MM.1S (cell line): ENCODE results near the gene PTPRG.

Experiments
- EZH2phosphoT487 ChIP-seq: fragments of 300-600 bp; sonication (generic); IDR thresholded peaks from 2 replicates; pipeline ENCODE4 v1.6.1; 2018; ENCODE audit warnings: antibody characterized with exemption, low read length
- TF ChIP-seq, protein P1 (sequence below): fragments of 300-600 bp; sonication (generic); IDR thresholded peaks from 2 replicates; pipeline ENCODE4 v1.5.1; 2016; ENCODE audit warnings: antibody characterized with exemption, low read length, mixed read lengths

DNA sequence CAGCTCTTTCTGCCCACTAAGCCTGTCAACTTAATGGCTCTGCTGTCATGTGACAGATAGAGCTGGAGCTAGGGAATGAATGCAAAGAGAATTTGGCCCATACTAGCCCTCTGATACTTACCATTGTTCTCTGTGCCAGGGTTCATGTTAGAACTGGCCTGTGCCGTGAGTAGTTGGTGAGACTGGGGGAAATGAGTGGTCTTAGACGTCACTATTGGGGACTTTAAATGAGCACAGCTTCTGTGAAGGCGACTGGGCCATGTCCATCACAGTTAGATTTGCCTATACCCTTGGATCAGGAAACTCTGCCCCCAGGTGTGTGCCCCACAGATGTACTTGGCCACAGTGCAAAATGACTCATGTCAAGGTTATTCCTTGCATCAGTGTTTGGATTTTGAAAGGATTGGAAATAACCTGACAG is 124.9 kb downstream of the PTPRG start:
- TF ChIP-seq, protein P1, sequence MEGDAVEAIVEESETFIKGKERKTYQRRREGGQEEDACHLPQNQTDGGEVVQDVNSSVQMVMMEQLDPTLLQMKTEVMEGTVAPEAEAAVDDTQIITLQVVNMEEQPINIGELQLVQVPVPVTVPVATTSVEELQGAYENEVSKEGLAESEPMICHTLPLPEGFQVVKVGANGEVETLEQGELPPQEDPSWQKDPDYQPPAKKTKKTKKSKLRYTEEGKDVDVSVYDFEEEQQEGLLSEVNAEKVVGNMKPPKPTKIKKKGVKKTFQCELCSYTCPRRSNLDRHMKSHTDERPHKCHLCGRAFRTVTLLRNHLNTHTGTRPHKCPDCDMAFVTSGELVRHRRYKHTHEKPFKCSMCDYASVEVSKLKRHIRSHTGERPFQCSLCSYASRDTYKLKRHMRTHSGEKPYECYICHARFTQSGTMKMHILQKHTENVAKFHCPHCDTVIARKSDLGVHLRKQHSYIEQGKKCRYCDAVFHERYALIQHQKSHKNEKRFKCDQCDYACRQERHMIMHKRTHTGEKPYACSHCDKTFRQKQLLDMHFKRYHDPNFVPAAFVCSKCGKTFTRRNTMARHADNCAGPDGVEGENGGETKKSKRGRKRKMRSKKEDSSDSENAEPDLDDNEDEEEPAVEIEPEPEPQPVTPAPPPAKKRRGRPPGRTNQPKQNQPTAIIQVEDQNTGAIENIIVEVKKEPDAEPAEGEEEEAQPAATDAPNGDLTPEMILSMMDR: no peak
- TF ChIP-seq EZH2phosphoT487: no peak
